HepG2 (cell line): ENCODE data around the gene ABCA2. TPM values are rescaled to one million over a fixed set of nuclear protein-coding genes. Genes with fewer than 3 reads are reported as not detected.
A peak's percentile ranks its signal among the peaks of the same experiment; 100 is the strongest.

Source experiments
- CBX5 ChIP-seq: sonication (generic); formaldehyde crosslinking; IDR thresholded peaks from 2 replicates; pipeline ENCODE4 v1.4.0; 2020; ENCODE audit warnings: missing genetic modification reagents, borderline replicate concordance
- CC2D1A ChIP-seq: sonication (generic); formaldehyde crosslinking; IDR thresholded peaks from 2 replicates; pipeline ENCODE4 v1.8.1; 2023; ENCODE audit warnings: mild to moderate bottlenecking, missing genetic modification reagents
- CENPX ChIP-seq: sonication (generic); formaldehyde crosslinking; IDR thresholded peaks from 2 replicates; pipeline ENCODE4 v1.9.0; 2021; ENCODE audit warnings: mild to moderate bottlenecking, missing genetic modification reagents, moderate library complexity
- IRF9 ChIP-seq: sonication (generic); formaldehyde crosslinking; IDR thresholded peaks from 2 replicates; pipeline ENCODE4 v1.8.0; 2022; ENCODE audit warnings: missing genetic modification reagents, mild to moderate bottlenecking, borderline replicate concordance
- MEIS2 ChIP-seq: sonication (generic); formaldehyde crosslinking; IDR thresholded peaks from 2 replicates; pipeline ENCODE4 v1.9.0; 2021; ENCODE audit warnings: mild to moderate bottlenecking, missing genetic modification reagents
- MYC ChIP-seq: sonication (generic); formaldehyde crosslinking; IDR thresholded peaks from 2 replicates; pipeline ENCODE4 v1.9.0; 2021; ENCODE audit warnings: missing genetic modification reagents, borderline replicate concordance
- NFAT5 ChIP-seq: sonication (generic); formaldehyde crosslinking; IDR thresholded peaks from 2 replicates; pipeline ENCODE4 v1.4.0; 2020; ENCODE audit warnings: missing genetic modification reagents
- REL ChIP-seq: sonication (generic); formaldehyde crosslinking; conservative IDR thresholded peaks from 2 replicates; pipeline ENCODE4 v1.8.0; 2022; ENCODE audit warnings: mild to moderate bottlenecking, missing genetic modification reagents, moderate library complexity
- THRA ChIP-seq: sonication (generic); formaldehyde crosslinking; IDR thresholded peaks from 2 replicates; pipeline ENCODE4 v1.4.0; 2020; ENCODE audit warnings: missing genetic modification reagents, borderline replicate concordance
- ZNF142 ChIP-seq: sonication (generic); formaldehyde crosslinking; IDR thresholded peaks from 2 replicates; pipeline ENCODE4 v1.4.0; 2020; ENCODE audit warnings: missing genetic modification reagents
- ZNF274 ChIP-seq: sonication (generic); formaldehyde crosslinking; IDR thresholded peaks from 2 replicates; pipeline ENCODE4 v1.5.1; 2020; ENCODE audit warnings: mild to moderate bottlenecking, missing genetic modification reagents
- ZNF549 ChIP-seq: sonication (generic); formaldehyde crosslinking; IDR thresholded peaks from 2 replicates; pipeline ENCODE4 v1.5.0; 2020; ENCODE audit warnings: missing genetic modification reagents
- ZNF605 ChIP-seq: sonication (generic); formaldehyde crosslinking; IDR thresholded peaks from 2 replicates; pipeline ENCODE4 v1.8.0; 2022; ENCODE audit warnings: mild to moderate bottlenecking, missing genetic modification reagents
- ZNF747 ChIP-seq: sonication (generic); formaldehyde crosslinking; IDR thresholded peaks from 2 replicates; pipeline ENCODE4 v1.8.1; 2023; ENCODE audit warnings: missing genetic modification reagents, mild to moderate bottlenecking, borderline replicate concordance
- ZSCAN20 ChIP-seq: sonication (generic); formaldehyde crosslinking; IDR thresholded peaks from 2 replicates; pipeline ENCODE4 v1.4.0; 2020; ENCODE audit warnings: missing genetic modification reagents, mild to moderate bottlenecking, borderline replicate concordance
- polyA plus RNA-seq, 8 experiments: library from polyadenylated mRNA; depleted of rRNA in 3 of 8; stranded (reverse) in 7 of 8; unstranded in 1 of 8; fragments of >200 nt; fragmentation: Illumina TruSeq in 4 of 8; extraction: Trizol in 4 of 8; gene quantifications; 2 replicates each; pipeline versions ENCODE4 v1.2.1 to v1.2.3, GENCODE V29; 2011 to 2016; ENCODE audit warnings: low read depth in 4 of 8, missing spikeins in 1 of 8, mixed read lengths in 1 of 8; ENCODE audit not compliant: insufficient read depth in 1 of 8
- total RNA-seq, 5 experiments: library from RNA; depleted of rRNA; stranded (reverse); fragments of >200 nt; fragmentation: Illumina TruSeq; extraction: Trizol; gene quantifications; 2 replicates each; pipeline ENCODE4 v1.2.3, GENCODE V29; 2016; ENCODE audit warnings: low read depth in 1 of 5

ABCA2 gene
- total and polyA plus RNA-seq, 2 of the 13 experiments (the other 11 are each of a cell fraction or from before 2014, with no cell fraction given), result 2.9 to 19.2 TPM

GRCh38 chr9:137046088-137046787 lies 18.2 kb upstream of the ABCA2 start, which contains the start of gene NPDC1 (continued):
- TF ChIP-seq MEIS2 (peak; percentile 81), ZNF142 (CRISPR knock-in tag) (peak; percentile 71; the same call in 1 of the 2 replicates), CC2D1A (CRISPR knock-in tag) (no peak), CENPX (CRISPR knock-in tag) (no peak), MYC (peak; percentile 50; the same call in 1 of the 2 replicates), ZNF274 (CRISPR knock-in tag) (peak; percentile 68), REL (CRISPR knock-in tag) (no peak), CBX5 (CRISPR knock-in tag) (0 out of 2 replicates have a peak, but pooled peaks have one; percentile 50), ZNF747 (CRISPR knock-in tag) (peak; percentile 40; the same call in 1 of the 2 replicates), THRA (CRISPR knock-in tag) (peak; percentile 73), ZSCAN20 (CRISPR knock-in tag) (no peak), IRF9 (CRISPR knock-in tag) (peak; percentile 53; the same call in 1 of the 2 replicates), NFAT5 (CRISPR knock-in tag) (0 out of 2 replicates have a peak, but pooled peaks have one; percentile 60), ZNF605 (CRISPR knock-in tag) (peak; percentile 96), ZNF549 (CRISPR knock-in tag) (no peak)
